CD4-positive, CD25-positive, alpha-beta regulatory T cell (primary cell): Measurements from ENCODE around the gene CCDC3. TPM values are rescaled to one million over a fixed set of nuclear protein-coding genes. Genes with fewer than 3 reads are reported as not detected.

Experiments used
- ATAC-seq, 2 donors: fragments of 150-1000 bp; cut with Tn5 transposase; one replicate each; pipeline ENCODE4 v1.10.0; 2021; ENCODE audit warnings: low read depth in 2 of 2, moderate number of reproducible peaks in 2 of 2, moderate library complexity in 1 of 2
- DNase-seq, 3 donors: peaks; one replicate each; pipeline versions ENCODE4 v3.0.0 to v3.0.0-alpha.2; 2012 to 2022; ENCODE audit warnings: mixed read lengths in 1 of 3
- H3K27ac ChIP-seq: one replicate; pipeline ENCODE4 v1.7.0; 2013; ENCODE audit warnings: mild to moderate bottlenecking, low read length; ENCODE audit not compliant: insufficient read depth, poor library complexity, severe bottlenecking
- H3K27me3 ChIP-seq: one replicate; pipeline ENCODE4 v1.7.0; 2013; ENCODE audit warnings: low read length; ENCODE audit not compliant: control insufficient read depth, insufficient read depth
- H3K36me3 ChIP-seq: one replicate; pipeline ENCODE4 v1.7.0; 2013; ENCODE audit warnings: mild to moderate bottlenecking, low read length, moderate library complexity; ENCODE audit not compliant: control insufficient read depth, insufficient read depth
- H3K4me1 ChIP-seq: 2 replicates; pipeline ENCODE4 v1.7.0; 2013; ENCODE audit warnings: mild to moderate bottlenecking, low read length; ENCODE audit not compliant: insufficient read depth, control insufficient read depth, poor library complexity, severe bottlenecking
- H3K4me3 ChIP-seq: one replicate; pipeline ENCODE4 v1.7.0; 2013; ENCODE audit warnings: low read depth, mild to moderate bottlenecking, low read length, moderate library complexity
- H3K9me3 ChIP-seq, 2 experiments: 1 replicate in 1 of 2; 2 replicates in 1 of 2; pipeline ENCODE4 v1.7.0; 2013; ENCODE audit warnings: low read length in 2 of 2, mild to moderate bottlenecking in 1 of 2, moderate library complexity in 1 of 2; ENCODE audit not compliant: control insufficient read depth in 2 of 2
- H3K27ac Mint-ChIP-seq, 3 donors: one replicate each; pipeline ENCODE4 v1.8.0; 2020 to 2022; ENCODE audit warnings: mild to moderate bottlenecking in 3 of 3, mixed read lengths in 3 of 3, moderate library complexity in 2 of 3
- H3K27me3 Mint-ChIP-seq: one replicate; pipeline ENCODE4 v1.8.0; 2022; ENCODE audit warnings: mild to moderate bottlenecking, mixed read lengths
- H3K36me3 Mint-ChIP-seq: one replicate; pipeline ENCODE4 v1.8.0; 2020; ENCODE audit warnings: mixed read lengths
- H3K4me1 Mint-ChIP-seq, 4 donors: one replicate each; pipeline ENCODE4 v1.8.0; 2020 to 2022; ENCODE audit warnings: mixed read lengths in 4 of 4, mild to moderate bottlenecking in 1 of 4
- H3K4me3 Mint-ChIP-seq, 4 donors: one replicate each; pipeline ENCODE4 v1.8.0; 2020 to 2022; ENCODE audit warnings: mild to moderate bottlenecking in 4 of 4, mixed read lengths in 4 of 4, moderate library complexity in 3 of 4
- H3K9me3 Mint-ChIP-seq, 7 donors: one replicate each; pipeline ENCODE4 v1.8.0; 2020 to 2022; ENCODE audit warnings: mixed read lengths in 7 of 7, mild to moderate bottlenecking in 3 of 7, moderate library complexity in 2 of 7
- polyA plus RNA-seq, 4 donors: library from polyadenylated mRNA; unstranded; fragments of 300-500 nt; fragmentation: Illumina TruSeq; gene quantifications; one replicate each; pipeline ENCODE4 v1.2.3, GENCODE V29; 2021
- total RNA-seq: library from RNA; stranded (reverse); gene quantifications from one replicate; pipeline ENCODE4 v1.2.3, GENCODE V29; 2022

CCDC3 gene
- total and polyA plus RNA-seq, 5 donors from 2014 or later, result 0.15 TPM; not detected in 4

- no peaks in the 10 kb centered on the region for H3K36me3 Mint-ChIP-seq
- no peak for ATAC-seq
- H3K4me1 Mint-ChIP-seq, result no peaks in the 10 kb centered on the region
- H3K9me3 ChIP-seq, result peaks cover 0 to 2% of the 10 kb centered on the region in 2 experiments
- no peak for DNase-seq
- H3K27me3 ChIP-seq, result no peaks in the 10 kb centered on the region
- no peaks in the 10 kb centered on the region for H3K4me1 ChIP-seq
- H3K27me3 Mint-ChIP-seq, result peaks cover 7% of the 10 kb centered on the region
- H3K36me3 ChIP-seq, result no peaks in the 10 kb centered on the region
- no peak overlapping the region for H3K27ac ChIP-seq
- H3K4me3 Mint-ChIP-seq, result no peak overlapping the region
- no peak overlapping the region for H3K4me3 ChIP-seq
- peaks cover 0 to 3% (median 0%) of the 10 kb centered on the region in 7 donors for H3K9me3 Mint-ChIP-seq
- no peak overlapping the region for H3K27ac Mint-ChIP-seq
Measured at GRCh38 chr10:12907656-12908055, 93.9 kb downstream of the CCDC3 start.

- no peak overlapping the region for H3K4me3 Mint-ChIP-seq
- ATAC-seq, result no peak
Measured at GRCh38 chr10:12906051-12906541, 95.4 kb downstream of the CCDC3 start.

GRCh38 chr10:12905067-12905466, 96.4 kb downstream of the CCDC3 start:
- ATAC-seq (no peak), DNase-seq (no peak)
- peaks cover 10% of the 10 kb centered on the region for H3K27me3 Mint-ChIP-seq
- H3K27ac Mint-ChIP-seq, result no peak overlapping the region
- H3K9me3 Mint-ChIP-seq, result no peaks in the 10 kb centered on the region
- H3K4me3 Mint-ChIP-seq, result no peak overlapping the region
- Histone ChIP-seq H3K4me3 (no peak overlapping the region), H3K27me3 (no peaks in the 10 kb centered on the region), H3K9me3 (no peaks in the 10 kb centered on the region), H3K4me1 (no peaks in the 10 kb centered on the region), H3K36me3 (no peaks in the 10 kb centered on the region), H3K27ac (no peak overlapping the region)
- H3K4me1 Mint-ChIP-seq, result peaks cover 0 to 4% (median 0%) of the 10 kb centered on the region in 4 donors
- no peaks in the 10 kb centered on the region for H3K36me3 Mint-ChIP-seq

More at GRCh38 chr10:12906051-12906541, 95.4 kb downstream of the CCDC3 start:
- Mint-ChIP-seq H3K36me3 (no peaks in the 10 kb centered on the region), H3K27ac (no peak overlapping the region), H3K9me3 (no peaks in the 10 kb centered on the region), H3K27me3 (peaks cover 8% of the 10 kb centered on the region), H3K4me1 (peaks cover 0 to 4% (median 0%) of the 10 kb centered on the region in 4 donors)
- H3K4me3 ChIP-seq, result no peak overlapping the region
- no peaks in the 10 kb centered on the region for H3K4me1 ChIP-seq
- no peak overlapping the region for H3K27ac ChIP-seq
- H3K36me3 ChIP-seq, result no peaks in the 10 kb centered on the region
- no peaks in the 10 kb centered on the region for H3K27me3 ChIP-seq
- H3K9me3 ChIP-seq, result no peaks in the 10 kb centered on the region
- no peak for DNase-seq

GRCh38 chr10:12902851-12903358, 98.6 kb downstream of the CCDC3 start:
- H3K4me3 Mint-ChIP-seq, result no peak overlapping the region
- H3K9me3 ChIP-seq, result no peaks in the 10 kb centered on the region
- H3K36me3 Mint-ChIP-seq, result no peaks in the 10 kb centered on the region
- peaks cover 12% of the 10 kb centered on the region for H3K27me3 Mint-ChIP-seq
- no peaks in the 10 kb centered on the region for H3K9me3 Mint-ChIP-seq
- H3K4me1 Mint-ChIP-seq, result peaks cover 0 to 4% (median 0%) of the 10 kb centered on the region in 4 donors
- DNase-seq (no peak), ATAC-seq (no peak)
- H3K27ac ChIP-seq, result no peak overlapping the region
- no peak overlapping the region for H3K4me3 ChIP-seq
- H3K4me1 ChIP-seq, result no peaks in the 10 kb centered on the region
- no peaks in the 10 kb centered on the region for H3K27me3 ChIP-seq
- H3K27ac Mint-ChIP-seq, result no peak overlapping the region
- no peaks in the 10 kb centered on the region for H3K36me3 ChIP-seq

- Mint-ChIP-seq H3K27me3 (peaks cover 12% of the 10 kb centered on the region), H3K4me1 (peaks cover 0 to 4% (median 0%) of the 10 kb centered on the region in 4 donors), H3K9me3 (no peaks in the 10 kb centered on the region), H3K36me3 (no peaks in the 10 kb centered on the region), H3K4me3 (no peak overlapping the region), H3K27ac (no peak overlapping the region)
- Histone ChIP-seq H3K36me3 (no peaks in the 10 kb centered on the region), H3K4me1 (no peaks in the 10 kb centered on the region), H3K4me3 (no peak overlapping the region), H3K27me3 (no peaks in the 10 kb centered on the region), H3K9me3 (no peaks in the 10 kb centered on the region), H3K27ac (no peak overlapping the region)
- no peak for ATAC-seq
- peak; percentile 3 to 57 (median 38) for DNase-seq
Measured at GRCh38 chr10:12902135-12902572, 99.4 kb downstream of the CCDC3 start.

GRCh38 chr10:12899546-12899945, 102.0 kb downstream of the CCDC3 start:
- Mint-ChIP-seq H3K4me3 (no peak overlapping the region), H3K36me3 (no peaks in the 10 kb centered on the region), H3K27ac (no peak overlapping the region), H3K27me3 (peaks cover 17% of the 10 kb centered on the region), H3K4me1 (peaks cover 0 to 4% (median 0%) of the 10 kb centered on the region in 4 donors), H3K9me3 (peaks cover 0 to 5% (median 0%) of the 10 kb centered on the region in 7 donors)
- H3K27me3 ChIP-seq, result no peaks in the 10 kb centered on the region
- no peak overlapping the region for H3K27ac ChIP-seq
- DNase-seq (no peak), ATAC-seq (no peak)
- H3K4me3 ChIP-seq, result no peak overlapping the region
- H3K9me3 ChIP-seq, result no peaks in the 10 kb centered on the region
- H3K4me1 ChIP-seq, result no peaks in the 10 kb centered on the region
- H3K36me3 ChIP-seq, result no peaks in the 10 kb centered on the region

GRCh38 chr10:12898271-12898670, 103.2 kb downstream of the CCDC3 start:
- DNase-seq, result no peak
- H3K4me3 ChIP-seq, result no peak overlapping the region
- Mint-ChIP-seq H3K4me1 (peaks cover 0 to 4% (median 0%) of the 10 kb centered on the region in 4 donors), H3K27ac (no peak overlapping the region), H3K4me3 (no peak overlapping the region), H3K27me3 (peaks cover 17% of the 10 kb centered on the region), H3K36me3 (no peaks in the 10 kb centered on the region), H3K9me3 (peaks cover 0 to 7% (median 3%) of the 10 kb centered on the region in 7 donors)
- no peaks in the 10 kb centered on the region for H3K27me3 ChIP-seq
- H3K9me3 ChIP-seq, result peaks cover 4 to 5% of the 10 kb centered on the region in 2 experiments
- H3K4me1 ChIP-seq, result no peaks in the 10 kb centered on the region
- no peaks in the 10 kb centered on the region for H3K36me3 ChIP-seq
- no peak for ATAC-seq
- no peak overlapping the region for H3K27ac ChIP-seq

GRCh38 chr10:12897278-12897677, 104.2 kb downstream of the CCDC3 start:
- Mint-ChIP-seq H3K36me3 (no peaks in the 10 kb centered on the region), H3K9me3 (peaks cover 0 to 14% (median 6%) of the 10 kb centered on the region in 7 donors), H3K27me3 (peaks cover 15% of the 10 kb centered on the region), H3K27ac (no peak overlapping the region), H3K4me1 (peaks cover 0 to 4% (median 0%) of the 10 kb centered on the region in 4 donors), H3K4me3 (no peak overlapping the region)
- peaks cover 3% of the 10 kb centered on the region for H3K27me3 ChIP-seq
- no peak for DNase-seq
- no peak overlapping the region for H3K4me3 ChIP-seq
- H3K9me3 ChIP-seq, result peaks cover 10 to 11% of the 10 kb centered on the region in 2 experiments
- H3K36me3 ChIP-seq, result no peaks in the 10 kb centered on the region
- no peak for ATAC-seq
- no peak overlapping the region for H3K27ac ChIP-seq
- H3K4me1 ChIP-seq, result no peaks in the 10 kb centered on the region
